HG02610 (cell line): Measurements from ENCODE around the gene STK40.

Experiments used
- ATAC-seq: cut with Tn5 transposase; IDR thresholded peaks from one replicate; pipeline ENCODE4 v1.9.1; 2021; ENCODE audit warnings: mild to moderate bottlenecking, moderate library complexity; ENCODE audit not compliant: unreplicated experiment

STK40 gene

GRCh38 chr1:36385410-36386264 is at the start of gene STK40:
Gene STK40 (minus strand): TSS chr1:36385924. CDS start chr1:36361332, 24,592 bp downstream.
- peak; percentile 83 for ATAC-seq

- no peak for ATAC-seq
Observed at GRCh38 chr1:36433102-36433501, 47.4 kb upstream of the STK40 start.

DNA sequence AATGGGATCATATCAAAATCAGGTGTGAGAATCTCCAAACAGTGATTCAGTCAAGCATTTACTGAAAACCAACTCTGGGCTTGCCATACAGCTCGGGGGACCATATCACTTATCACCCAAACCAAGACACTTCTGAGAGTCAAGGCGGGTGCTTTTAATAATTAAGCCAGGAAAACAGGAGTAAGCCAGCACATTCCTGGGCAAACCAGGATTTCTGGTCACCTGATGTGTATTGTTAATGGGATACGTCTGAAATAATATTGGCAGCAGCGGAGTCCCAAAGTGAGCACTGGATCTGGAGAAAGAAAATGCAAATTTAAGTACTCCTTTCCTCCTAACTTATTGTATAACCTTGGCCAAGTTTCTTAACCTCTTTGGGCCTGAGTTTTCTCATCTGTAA is 46.9 kb upstream of the STK40 start:
- no peak for ATAC-seq

DNA sequence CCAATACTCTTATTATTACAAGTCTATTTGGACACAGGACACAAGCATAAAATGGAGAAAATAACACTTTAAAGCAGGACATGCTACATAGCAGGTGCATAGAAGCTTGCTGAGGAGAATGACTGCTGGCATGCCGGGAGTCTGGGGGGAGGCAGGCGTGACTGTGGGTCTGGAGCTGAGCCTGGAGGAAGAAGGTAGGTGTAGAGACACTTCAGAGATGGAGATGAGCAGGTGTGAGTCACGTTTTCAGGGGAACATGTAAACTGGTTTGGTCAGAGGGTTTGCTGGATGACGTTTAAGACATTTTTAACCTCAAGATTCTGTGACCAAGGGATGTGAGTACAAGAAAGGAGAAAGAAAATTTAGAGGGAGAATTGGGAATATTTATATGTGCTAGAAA is 40.1 kb upstream of the STK40 start:
- ATAC-seq: no peak

GRCh38 chr1:36421649-36422048 is 35.9 kb upstream of the STK40 start:
- ATAC-seq: no peak

DNA sequence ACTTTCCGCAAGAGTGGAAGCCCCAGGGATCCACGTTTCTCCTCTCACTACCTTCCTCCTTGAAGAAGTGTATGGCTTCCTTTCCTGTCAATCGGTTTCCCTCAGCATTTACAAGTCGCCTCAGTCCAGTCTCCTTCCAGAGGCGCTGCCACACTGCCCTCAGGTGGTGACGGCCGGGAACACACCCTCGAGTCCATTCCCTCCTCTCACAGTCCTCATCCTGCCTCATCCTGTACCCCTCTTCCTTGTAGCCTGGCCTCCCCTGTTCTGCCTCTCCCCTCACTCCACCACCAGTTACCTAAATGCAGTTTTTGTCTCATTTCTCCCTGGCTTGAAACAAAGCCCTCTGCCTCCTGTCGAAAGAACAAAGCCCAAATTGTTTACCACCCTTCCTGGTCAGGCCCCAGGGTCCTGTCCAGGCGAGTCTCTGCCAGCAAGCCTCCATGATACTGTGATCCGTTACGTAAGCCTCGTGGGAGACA is 35.2 kb upstream of the STK40 start:
- no peak for ATAC-seq

DNA sequence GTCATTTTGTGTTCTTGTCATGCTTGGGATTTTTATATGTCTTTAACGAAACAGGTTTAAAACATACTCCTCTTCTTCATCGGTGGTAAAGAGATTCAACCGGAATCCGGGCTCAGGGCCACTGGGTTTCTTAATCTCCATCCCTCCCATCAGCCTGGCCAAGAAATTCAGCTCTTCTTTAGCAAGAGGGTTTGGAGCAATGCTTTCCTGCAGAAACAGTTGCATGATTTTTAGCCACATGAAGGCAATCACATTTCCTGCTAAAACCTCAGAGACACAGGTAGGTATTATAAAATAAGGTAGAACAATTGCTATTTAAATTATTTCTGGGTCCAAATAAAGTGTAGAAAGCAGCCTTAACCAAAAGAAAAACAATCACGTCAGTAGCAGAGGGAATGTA is 34.7 kb upstream of the STK40 start:
- no peak for ATAC-seq

DNA sequence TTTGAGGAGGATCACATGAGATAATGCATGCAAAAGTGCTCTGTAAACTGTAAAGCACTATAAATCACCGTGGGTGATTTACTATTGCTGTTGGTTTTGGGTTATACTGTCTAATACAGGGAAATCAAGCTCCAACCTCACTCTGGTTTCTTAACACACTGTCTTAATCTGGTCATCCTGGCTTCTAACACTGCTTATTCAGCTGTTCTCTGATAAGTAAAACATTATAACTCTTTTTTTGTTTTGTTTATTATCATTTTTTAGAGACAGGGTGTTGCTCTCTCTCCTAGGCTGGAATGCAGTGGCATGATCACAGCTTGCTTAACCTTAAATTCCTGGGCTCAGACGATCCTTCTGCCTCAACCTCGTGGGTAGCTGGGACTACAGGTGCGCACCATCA is 33.8 kb upstream of the STK40 start:
- no peak for ATAC-seq

- ATAC-seq: no peak
Observed at GRCh38 chr1:36419140-36419539, 33.4 kb upstream of the STK40 start.

DNA sequence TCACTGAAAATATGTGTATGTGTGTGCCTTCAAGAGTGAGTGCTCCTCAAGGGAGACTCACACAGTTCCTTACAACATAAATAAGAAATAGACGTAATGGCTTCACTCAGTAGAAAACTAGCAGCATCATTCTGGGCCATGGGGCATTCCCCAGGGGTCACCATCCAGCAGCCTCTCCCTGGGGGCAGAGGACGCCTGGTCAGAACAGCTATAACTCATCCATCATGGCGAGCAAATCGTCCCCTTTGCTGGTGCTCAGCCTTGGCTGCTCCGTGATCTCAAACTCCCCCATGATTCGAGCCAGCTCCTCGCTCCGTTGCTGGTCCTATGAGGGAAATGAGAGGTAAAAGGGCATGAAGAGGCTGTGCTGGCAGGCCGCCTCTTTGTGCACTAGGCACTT is 32.2 kb upstream of the STK40 start:
- no peak for ATAC-seq

DNA sequence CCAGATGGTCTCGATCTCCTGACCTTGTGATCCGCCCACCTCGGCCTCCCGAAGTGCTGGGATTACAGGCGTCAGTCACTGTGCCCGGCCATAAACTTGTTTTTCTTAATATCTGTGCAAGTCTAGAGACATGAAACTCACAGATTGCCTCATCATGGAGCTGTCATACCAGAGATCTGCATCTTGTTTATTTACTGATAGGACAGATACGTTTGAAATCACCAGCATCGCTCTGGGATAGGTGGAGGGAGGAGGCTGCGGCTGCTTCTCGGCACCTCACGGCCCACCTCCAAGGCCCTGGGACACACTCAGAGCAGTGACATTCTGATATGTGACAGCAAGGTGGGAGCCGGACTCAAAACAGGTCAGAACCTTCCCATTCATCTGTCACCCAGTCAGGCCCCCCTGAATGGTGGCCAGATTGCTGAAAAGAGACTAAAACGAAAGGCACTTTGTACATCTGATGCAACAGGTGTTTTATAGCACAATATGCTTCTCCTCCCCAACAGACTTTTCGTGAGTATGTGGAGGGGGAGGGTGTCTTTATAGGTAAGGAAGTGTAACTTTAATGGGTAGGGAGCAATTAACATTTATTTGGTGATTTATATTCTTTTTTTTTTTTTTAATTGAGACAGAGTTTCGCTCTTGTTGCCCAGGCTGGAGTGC is 30.1 kb upstream of the STK40 start:
- no peak for ATAC-seq

DNA sequence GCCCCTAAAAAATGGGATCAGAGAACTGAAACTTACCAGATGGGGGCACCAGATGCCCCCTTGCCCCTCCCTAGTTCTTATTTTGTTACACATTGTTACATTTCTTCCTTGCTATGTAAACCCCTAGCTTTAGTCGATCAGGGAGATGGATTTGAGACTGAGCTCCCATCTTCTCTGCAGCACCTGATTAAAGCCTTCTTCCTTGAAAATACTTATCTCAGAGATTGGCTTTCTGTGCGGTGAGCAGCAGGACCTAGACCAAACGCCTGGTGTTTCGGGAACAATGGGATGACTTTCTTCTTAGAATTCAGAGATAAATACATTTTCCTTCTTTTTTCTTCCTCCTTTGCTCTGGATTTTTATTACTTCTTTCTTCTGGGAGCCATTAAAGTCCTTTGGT is 28.7 kb upstream of the STK40 start:
- ATAC-seq: no peak

- no peak for ATAC-seq
Observed at GRCh38 chr1:36411674-36412648, 26.2 kb upstream of the STK40 start.

DNA sequence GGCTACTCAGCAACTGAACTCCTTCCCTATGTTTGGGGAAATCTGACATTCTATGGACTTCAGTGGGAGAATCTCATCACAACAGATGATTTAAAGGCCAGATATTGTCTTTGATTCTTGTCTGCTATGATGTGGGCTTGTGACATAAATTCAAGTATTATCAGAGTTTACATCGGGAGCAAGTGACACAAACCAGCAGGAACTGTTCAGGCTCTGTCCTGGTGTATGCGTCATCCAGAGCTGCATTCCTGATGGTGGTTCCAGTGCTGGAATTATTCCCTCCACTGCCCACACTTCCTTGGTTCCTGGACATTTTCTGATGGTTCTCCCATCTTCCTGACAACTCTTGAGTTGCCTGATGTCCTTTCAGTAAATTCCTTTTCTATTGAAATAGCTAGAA is 22.8 kb upstream of the STK40 start:
- ATAC-seq: no peak

- no peak for ATAC-seq
Observed at GRCh38 chr1:36406440-36406839, 20.7 kb upstream of the STK40 start.

GRCh38 chr1:36402504-36402890 is 16.8 kb upstream of the STK40 start:
- no peak for ATAC-seq

- ATAC-seq: no peak
Observed at GRCh38 chr1:36401602-36402503, 16.1 kb upstream of the STK40 start.

DNA sequence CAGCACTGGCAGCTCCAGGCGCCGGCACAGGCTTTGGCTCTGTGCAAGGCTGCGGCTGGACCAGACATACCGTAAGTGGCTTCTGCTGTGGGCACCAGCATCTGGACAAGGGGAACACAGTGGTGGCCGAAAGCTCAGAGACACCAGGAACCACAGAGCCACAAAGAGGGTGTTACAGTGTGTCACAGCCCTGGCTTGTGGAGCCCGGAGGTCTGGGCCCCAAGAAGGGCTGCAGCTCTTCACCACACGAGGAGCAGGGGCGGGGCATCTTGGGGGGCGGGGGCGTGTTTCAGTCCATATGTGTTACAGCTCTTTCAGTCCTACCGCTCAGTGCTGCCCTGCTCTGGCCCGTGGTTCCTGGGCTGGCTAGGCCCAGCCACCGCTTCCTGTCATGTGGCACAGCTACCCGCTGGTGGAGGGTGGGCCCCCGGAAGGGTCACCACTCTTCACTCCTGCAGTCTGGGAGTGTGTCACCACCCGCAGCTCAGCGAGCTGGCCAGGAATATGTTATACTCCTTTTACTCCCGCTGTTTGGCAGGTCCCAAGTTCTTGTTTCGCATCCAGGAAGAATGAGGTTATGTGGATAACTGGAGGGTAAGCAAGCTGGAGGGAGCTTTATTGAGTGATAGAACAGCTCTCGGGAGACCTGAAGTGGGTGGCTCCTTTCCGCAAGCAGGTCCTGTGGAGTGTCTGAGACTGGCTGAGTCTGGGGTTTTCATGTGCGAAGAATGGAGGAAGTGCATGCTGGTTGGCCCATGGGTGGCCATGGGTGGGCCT is 15.3 kb upstream of the STK40 start:
- ATAC-seq: no peak

GRCh38 chr1:36400514-36400824 is 14.7 kb upstream of the STK40 start:
- no peak for ATAC-seq
